Activated CD8-positive, alpha-beta memory T cell treated with anti-CD3 and anti-CD28 coated beads, Interleukin-2, amount 50 U/mL, for 1 hour (primary cell): Measurements from ENCODE around the gene SLC25A19.
"Not testable (repeated sequence)": the region's sequence is repeated elsewhere in the genome, so short reads cannot be mapped to it uniquely, and the experiment has no call there.

Source experiments
- DNase-seq: peaks from one replicate; pipeline ENCODE4 v3.0.0-alpha.2; 2020; ENCODE audit errors: extremely low read depth

SLC25A19 gene

DNA sequence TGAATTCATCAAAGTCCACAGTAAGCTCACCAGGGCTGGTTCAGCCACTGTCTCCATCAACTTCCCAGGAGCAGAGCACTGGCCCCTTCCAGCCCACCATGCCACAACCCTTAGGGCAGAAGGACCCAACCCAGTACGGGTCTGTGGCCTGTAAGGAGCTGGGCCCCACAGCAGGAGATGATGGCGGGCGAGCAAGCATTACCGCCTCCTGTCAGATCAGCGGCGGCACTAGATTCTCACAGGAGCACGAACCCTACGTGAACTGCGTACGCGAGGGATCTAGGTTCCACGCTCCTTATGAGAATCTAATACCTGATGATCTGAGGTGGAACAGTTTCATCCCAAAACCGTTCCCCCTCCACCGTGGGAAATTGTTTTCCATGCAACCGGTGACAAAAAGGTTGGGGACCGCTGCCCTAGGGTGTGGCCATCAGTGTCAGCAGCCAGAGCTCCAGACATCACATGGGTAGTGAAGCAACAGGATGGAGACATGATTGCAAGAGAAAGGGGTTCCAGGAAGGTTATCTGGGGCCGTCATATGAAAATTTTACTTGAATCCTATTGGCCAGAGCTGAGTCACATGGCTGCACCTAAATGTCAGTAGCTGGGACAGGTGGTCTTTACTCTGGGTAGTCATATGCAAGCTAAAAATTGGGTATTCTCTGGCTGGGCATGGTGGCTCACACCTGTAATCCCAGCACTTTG, 12.4 kb upstream of the SLC25A19 start:
- no peak for DNase-seq

DNA sequence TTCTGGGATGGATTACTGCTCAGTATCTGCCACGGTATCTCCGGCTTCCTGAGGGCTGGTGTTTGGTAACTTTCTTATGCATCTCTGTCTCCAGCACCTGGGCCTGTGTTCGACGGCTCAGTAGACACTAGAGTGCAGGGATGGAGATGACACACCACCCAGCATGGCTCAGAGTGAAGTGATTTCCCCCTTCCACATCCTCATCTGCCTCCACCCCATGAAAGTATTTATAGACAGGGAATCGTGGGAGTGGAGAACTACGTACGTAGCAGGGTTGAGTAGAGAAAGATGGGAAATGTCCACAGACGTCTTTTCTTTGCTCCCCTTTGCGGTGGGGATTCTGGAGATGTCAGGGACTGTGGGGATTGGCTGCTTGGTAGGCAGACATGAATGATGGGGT, 11.8 kb upstream of the SLC25A19 start:
- no peak for DNase-seq

DNA sequence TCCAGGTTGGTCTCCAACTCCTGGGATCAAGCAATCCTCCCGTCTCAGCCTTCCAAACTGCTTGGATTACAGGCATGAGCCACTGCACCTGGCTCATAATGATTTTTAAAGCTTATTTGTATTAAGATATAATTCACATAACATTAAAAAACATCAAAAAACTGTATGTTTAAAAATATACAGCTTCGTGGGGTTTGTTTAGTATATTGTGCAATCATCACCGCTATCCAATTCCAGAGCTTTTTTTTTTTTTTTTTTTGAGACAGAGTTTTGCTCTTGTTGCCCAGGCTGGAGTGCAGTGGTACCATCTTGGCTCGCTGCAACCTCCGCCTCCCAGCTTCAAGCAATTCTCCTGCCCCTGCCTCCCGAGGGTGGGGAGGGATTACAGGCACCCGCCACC, 11.0 kb upstream of the SLC25A19 start:
- DNase-seq: no peak

DNA sequence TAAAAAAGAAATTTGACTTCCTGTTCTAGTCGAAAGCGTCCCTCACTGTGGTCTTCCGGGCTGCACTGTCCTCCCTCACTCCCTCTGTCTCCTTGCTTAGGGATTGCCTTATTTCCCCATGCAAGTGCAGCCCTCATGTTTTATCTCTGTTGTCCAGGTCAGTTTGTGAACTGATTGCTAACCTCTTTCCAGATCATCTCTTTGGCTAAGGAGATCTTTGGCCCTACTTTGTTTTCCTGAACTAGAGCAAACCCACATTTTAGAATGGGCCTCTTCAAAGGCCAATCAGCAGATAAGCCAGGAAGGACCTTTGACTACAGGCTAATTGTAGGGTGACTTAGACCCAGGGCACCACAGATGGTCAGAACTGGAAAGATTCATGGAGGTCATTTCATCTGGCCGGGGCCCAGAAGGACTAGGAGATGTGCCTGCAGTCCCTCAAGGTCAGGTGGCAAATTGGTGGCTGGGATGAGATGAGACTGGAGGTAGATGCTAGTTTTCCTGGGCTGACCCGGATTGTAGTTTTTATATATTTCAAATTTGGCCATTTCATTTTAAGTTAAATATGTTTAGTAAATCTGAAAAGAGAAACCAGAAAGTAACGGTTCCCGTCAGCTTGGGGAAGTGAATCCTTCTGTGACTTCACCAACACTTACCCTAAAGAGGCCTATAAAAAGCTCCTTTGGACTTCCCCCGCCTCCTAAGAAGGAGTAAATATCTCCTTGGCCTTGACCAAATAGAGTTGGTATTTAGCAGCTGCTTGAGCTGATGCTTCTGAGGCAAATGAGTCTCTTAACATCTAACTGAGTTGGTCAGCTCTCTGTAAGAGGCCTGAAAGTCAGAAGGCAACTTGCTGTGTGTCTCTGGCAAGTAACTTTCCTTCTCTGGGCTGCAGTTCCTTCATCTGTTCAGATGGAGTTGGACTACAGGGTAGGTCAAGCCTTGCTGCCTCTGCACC, 6.2 kb upstream of the SLC25A19 start:
- no peak for DNase-seq

DNA sequence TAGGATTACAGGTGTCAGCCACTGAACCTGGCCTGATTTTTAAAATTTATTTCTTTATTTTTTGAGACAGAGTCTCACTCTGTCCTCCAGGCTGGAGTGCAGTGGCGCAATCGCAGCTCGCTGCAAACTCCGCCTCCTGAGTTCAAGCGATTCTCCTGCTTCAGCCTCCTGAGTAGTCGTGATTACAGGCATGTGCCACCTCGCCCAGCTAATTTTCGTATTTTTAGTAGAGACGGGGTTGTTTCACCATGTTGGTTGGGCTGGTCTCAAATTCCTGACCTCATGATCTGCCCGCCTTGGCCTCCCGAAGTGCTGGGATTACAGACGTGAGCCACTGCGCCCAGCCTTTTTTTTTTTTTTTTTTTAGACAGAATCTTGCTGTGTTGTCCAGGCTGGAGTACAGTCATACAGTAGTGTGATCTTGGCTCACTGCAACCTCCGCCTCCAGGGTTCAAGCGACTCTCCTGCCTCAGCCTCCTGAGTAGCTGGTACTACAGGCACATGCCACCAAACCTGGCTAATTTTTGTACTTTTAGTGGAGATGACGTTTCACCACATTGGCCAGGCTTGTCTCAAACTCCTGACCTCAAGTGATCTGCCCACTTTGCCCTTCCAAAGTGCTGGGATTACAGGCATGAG, 3.7 kb upstream of the SLC25A19 start:
- not testable (repeated sequence) for DNase-seq

DNA sequence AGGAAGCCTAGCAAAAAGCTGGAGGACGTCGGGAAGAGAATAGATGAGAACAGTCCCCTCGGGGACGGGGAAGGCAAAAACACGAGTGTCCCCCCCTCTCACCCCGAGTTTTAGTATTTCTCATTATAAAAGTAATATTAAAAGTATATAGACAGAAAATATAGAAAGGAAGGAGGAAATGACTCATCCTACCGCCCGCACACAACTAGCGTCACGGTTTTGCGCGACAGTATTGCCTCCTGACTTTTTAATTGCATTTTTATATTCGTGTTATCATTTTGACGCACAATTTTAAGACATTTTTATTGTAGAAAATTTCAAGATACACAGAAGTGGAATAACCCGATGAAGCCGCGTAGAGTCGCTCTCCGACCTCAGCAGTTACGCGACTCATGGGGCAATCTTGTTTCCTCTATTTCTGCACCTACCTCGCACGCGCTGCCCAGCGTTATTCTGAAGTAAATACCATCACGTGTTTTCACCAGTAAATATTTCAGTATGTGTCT, 652 bp upstream of the SLC25A19 start:
- peak; percentile 43 for DNase-seq

DNA sequence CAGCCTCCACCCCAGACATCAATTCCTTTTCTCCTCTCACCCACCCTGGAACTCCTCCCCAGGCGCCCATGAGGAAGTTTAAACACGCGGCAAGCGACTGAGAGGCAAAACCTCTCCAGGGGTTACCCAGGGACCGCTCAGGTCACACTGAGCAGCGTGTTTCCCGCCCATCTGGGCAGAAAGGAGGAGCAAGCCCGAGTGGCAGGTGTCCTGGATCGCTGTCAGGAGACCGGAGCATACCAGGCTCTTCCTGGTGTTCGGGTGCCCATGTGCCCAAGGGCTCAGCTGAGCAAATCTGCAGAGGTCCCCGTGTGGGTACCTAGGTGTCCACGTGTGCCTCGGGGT, 491 bp downstream of the SLC25A19 start:
- no peak for DNase-seq

DNA sequence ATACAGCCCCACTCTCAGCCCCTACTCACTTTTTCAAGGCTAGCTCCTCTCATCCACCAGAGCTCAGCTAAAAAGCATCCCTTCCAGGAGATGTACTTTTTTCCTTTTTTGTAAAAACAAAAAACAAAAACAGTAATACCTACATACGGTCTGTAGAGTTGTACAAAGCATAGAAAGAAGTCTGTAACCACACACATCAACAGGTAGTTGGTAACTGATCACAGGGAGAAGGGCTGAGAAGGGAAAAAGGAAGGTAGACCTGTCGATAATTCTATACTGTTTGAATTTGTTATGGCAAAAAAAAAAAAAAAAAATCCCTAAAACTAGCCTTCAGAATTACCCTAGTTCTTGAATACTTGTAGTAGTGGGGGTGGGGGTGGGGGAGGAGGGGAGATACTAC, 874 bp downstream of the SLC25A19 start:
- no peak for DNase-seq

DNA sequence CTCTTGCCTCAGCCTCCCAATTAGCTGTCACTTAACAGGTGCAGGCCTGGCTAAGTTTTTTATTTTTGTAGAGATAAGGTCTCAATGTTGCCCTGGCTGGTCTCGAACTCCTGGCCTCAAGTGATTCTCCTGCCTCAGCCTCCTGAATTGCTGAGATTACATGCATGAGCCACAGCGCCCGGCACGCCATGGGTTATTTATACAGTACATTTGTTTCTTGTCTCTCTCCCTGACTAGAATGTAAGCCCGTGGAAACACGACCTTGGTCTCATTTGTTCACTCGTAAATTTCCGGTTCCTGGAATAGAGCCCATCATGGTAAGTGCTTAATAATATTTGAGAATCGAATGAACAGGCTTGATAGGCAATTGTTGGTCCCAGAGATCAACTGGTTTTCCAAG, 2.0 kb downstream of the SLC25A19 start:
- no peak for DNase-seq

DNA sequence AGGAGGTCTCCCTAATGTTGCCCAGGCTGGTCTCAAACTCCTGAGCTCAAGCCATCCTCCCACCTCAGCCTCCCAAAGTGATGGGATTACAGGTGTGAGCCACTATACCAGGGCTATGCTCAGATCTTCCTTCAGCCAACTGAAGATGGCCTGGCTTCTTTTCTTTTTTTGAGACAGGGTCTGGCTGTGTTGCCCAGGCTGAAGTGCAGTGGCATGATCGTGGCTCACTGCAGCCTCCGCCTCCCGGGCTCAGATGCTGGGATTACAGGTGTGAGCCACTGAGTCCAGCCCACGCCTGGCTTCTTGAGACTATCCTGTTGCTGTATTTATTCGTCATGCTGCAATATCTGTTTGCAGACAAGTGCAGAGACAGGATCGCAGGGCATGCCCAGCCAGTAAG, 4.1 kb downstream of the SLC25A19 start:
- no peak for DNase-seq

DNA sequence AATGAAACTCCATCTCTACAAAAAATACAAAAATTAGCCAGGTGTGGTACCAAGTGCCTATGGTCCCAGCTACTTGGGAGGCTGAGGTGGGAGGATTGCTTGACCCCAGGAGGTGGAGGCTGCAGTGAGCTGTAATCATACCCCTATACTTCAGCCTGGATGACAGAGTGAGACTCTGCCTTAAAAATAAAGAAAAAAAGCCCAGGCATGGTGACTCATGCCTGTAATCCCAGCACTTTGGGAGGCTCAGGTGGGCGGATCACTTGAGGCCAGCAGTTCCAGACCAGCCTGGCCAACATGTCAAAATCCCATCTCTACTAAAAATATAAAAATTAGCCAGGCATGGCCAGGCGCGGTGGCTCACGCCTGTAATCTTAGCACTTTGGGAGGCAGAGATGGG, 9.0 kb downstream of the SLC25A19 start:
- DNase-seq: not testable (repeated sequence)

DNA sequence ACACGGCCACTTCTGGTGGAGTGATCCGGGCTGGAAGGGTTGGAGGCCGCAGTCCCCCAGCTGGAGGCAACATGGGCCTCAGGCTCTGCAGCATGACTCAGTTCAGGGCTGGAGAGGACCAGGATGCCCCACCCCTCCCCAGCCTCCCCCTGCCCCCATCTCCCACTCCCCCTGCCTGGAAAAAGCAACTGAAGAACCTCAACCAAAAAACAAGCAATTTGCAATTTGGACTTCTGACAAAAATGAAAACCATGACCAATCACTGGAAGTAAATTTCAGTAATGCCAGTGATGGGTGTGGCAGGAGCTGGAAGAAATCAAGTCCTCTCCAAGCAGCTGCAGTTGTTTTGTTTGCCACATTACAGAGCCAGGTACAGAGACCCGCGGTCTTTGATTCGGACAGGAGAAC, 11.6 kb downstream of the SLC25A19 start:
- no peak for DNase-seq

DNA sequence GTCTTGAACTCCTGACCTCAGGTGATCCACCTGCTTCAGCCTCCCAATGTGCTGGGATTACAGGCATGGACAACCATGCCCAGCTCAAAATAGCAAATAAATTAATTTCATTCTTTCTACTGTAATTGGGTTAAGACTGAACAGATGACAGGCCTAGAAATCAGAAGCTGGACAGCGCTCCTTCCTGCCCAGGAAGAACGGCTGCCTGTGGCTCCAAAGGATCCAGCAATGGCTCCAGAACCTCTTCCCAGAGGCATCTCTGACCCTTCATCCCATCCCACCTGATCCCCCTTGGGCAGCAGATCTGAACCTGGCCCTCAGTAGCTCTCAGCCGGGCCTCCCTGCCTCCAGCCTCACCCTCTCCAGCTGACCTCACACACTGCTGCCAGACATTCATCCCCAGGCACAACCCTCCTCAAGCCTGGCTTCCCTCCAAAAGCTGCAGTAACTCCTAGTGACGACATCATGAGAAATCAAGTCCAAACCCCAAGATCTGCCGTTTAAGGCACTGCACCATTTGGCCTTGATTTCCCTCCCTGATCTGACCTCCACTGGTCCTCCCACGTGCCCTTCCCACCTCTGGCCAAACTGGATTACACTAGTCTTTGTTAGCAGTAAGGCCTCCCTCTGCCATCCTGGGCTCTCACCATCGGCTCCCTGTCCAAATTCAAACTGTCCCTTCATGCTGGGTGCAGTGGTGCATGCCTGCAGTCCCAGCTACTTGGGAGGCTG, 15.1 kb downstream of the SLC25A19 start:
- no peak for DNase-seq

DNA sequence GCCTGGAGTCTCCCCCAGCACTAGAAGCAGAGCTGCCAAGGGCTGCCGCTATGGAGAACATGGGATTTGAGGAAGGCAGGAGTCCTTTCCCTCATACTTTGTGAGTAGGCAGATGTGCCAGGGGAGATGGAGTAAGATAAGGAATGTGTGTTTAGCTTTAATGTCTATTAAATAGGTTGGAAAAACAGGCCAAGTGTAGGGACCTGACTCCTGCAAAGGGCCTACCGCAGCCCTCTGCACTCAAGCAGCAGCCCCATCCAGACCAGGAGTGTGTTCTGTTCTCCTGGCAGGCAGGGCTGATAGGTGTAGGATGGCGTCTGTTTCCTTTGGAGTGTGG, 16.4 kb downstream of the SLC25A19 start:
- no peak for DNase-seq

DNA sequence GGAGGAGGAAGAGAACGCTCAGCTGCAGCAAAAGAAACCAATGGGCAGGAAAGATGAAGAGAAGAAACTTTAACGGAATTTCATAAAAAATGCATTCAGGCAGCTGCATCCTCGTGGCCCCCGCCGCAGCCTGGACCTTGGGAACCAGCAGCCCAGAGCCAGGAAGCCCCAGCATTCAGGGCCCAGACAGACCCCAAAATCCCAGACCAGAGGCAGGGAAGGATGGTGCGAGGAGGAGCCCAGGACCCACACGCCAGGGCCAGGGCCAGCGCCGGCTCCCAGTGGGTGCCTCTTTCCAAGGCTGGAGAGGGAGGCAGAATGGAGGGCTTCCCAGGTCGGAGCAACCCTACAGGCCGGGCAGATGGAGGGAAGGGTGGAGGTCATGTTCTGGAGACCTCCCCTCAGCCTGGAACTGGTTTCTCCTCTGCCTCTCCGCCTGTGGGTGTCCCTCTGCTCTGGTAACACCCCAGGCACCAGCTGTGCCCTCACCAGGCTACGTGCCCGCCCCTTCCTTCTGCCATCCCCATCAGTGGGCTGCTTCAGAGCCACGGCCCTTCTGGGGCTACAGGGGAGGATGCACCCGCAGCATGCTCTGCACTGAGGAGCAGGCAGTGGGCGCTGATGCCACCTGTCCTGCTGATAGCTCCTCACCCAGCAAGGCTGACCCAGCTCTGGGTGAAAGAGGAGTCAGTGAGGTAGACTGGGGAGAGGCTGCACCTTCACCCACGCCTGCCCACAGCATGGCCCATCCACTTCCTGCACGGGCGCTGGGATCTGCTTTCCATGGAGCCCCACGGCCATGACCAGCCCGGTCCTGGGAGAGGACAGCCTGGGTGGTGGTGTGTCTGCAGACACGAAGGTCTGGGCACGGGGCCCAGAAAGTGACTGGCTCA, 17.0 kb downstream of the SLC25A19 start:
- DNase-seq: no peak

DNA sequence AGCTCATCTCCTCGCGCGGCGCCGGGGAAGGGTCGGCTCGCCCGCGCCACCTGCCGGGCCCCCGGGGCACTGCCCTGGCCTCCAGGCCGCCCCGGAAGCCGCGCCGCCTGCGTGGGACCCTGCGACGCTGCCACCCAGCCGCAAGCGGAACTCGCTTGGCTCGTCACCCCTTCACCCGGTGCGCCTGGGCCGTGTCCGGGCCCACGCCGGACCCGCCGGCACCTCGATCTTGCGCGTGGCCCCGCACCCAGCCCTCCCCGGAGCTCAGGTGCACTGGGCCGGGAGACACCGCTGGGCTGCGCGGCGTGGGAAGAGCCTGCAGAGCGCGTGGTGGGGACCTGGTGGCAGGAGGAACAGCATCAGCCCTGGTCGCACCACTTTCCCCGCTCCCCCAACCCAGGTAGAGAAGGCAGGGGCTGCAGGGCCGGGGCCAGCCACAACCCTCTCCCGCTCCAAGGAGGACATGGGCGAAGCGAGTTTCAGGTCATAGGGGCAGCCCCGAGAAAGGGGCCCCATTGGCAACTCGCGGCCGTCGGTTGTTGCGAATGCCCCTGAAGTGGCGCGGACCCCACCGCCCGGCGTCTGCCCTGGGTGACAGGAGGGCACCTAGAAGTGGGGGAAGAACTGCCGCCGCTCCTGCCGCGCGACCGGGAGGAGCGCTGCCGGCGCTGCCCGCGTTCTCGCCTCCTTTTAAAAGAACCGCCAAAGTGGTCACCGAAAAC, 17.8 kb downstream of the SLC25A19 start:
- no peak for DNase-seq

DNA sequence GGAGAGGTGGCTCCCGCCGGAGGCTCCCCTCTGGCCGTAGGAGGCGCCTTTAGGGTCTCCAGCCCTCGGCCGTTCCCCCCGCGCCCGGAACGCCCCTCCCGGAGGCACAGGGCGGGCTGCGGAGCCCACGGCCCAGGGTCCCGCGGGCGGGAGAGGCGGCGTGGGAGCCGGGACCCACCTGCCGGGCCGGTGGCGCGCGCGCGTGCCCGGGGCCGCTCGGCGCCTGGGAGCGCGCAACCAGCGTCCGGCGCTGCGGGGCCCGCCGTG, 18.3 kb downstream of the SLC25A19 start, which contains the start of gene MIF4GD:
TSS of gene MIF4GD (minus strand) at position 266 of the 267 bp plus-strand sequence. CDS start 1,036 bp downstream, outside the sequence.
- no peak for DNase-seq

DNA sequence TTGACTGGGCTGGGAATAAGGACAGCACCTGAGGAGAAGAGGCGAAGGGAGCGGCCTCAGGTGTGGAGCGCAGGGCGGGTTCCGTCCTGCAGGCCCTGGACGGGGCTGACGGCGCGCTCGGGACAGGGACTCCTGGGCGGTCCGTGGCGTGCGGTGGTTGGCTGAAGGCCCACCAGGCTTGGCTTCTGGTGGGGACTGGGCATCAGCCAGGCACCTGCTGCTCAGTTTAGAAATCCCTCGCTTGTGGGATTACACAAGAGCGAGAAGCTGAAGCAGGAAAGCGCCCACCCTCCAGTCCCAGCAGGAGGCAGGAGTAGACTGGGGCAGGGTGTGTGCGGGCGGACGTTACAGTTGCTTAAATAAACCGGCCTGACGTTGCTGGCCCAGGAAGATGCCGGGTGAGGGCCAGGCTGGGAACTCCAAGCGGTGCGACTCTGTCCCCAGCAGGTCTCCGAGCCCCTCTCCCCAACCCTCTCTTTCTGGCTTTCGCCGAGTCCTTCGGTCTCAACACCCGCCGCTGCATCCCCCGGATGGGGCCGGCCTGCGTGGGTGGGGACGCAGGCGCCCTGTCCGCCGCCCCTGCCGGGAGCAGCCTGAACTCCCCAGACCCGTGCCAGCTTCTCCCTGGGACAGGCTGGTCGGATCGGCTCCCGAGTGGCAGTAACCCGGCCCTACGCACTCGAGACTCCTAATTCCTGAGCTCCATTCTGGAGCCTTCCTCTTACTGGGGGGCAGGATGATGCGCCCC, 18.8 kb downstream of the SLC25A19 start:
- no peak for DNase-seq

DNA sequence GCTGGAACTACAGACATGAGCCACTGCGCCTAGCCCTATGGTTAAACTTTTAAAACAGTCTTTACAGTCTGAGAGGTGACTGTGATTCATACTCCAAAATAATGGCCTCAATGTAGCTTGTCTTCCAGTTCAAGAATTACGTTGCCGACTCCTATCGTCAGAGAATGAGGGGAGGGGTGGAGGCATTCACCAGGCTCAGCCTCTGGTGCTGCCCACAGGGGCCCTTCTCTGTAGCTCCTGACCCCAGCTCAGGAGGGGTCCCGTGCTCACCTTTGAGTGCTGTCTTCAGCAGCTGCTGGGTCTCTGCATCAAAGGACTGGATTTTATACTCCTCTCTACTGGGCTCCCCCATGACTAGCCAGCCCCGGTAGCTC, 19.4 kb downstream of the SLC25A19 start:
- DNase-seq: no peak
